SK-N-MC (cell line): ENCODE measurements around the gene ADRB1.
A peak's percentile ranks its signal among the peaks of the same experiment; 100 is the strongest.

Source experiments
- DNase-seq: peaks from one replicate; pipeline ENCODE4 v3.0.0-alpha.2; 2011; ENCODE audit warnings: low read depth, low spot score
- H3K27ac ChIP-seq: fragments of 200-600 bp; sonication (generic); 2 replicates; pipeline ENCODE4 v1.5.1; 2016; ENCODE audit warnings: mixed run types
- H3K36me3 ChIP-seq: fragments of 200-600 bp; sonication (generic); 2 replicates; pipeline ENCODE4 v1.6.1; 2017; ENCODE audit warnings: antibody characterized with exemption, low read length, mixed read lengths; ENCODE audit not compliant: insufficient read depth
- H3K4me3 ChIP-seq: fragments of 200-600 bp; sonication (generic); 2 replicates; pipeline ENCODE4 v1.5.1; 2016
- H3K9ac ChIP-seq: fragments of 200-600 bp; sonication (generic); 2 replicates; pipeline ENCODE4 v1.8.0; 2017; ENCODE audit warnings: mixed run types, mixed read lengths; ENCODE audit not compliant: insufficient read length
- H3K9me3 ChIP-seq: fragments of 200-600 bp; sonication (generic); 2 replicates; pipeline ENCODE4 v1.6.1; 2017; ENCODE audit warnings: low read depth, mild to moderate bottlenecking, antibody characterized with exemption, low read length, moderate library complexity, mixed read lengths
- EZH2 ChIP-seq: fragments of 200-600 bp; sonication (generic); IDR thresholded peaks from one replicate; pipeline ENCODE4 v1.6.1; 2017; ENCODE audit warnings: antibody characterized with exemption
- FOXP2 ChIP-seq: optimal IDR thresholded peaks from 2 replicates; pipeline ENCODE3; 2011; ENCODE audit warnings: mild to moderate bottlenecking, moderate library complexity; ENCODE audit not compliant: insufficient read depth; ENCODE audit errors: extremely low read length, control extremely low read depth
- POLR2AphosphoS5 ChIP-seq: IDR thresholded peaks from 2 replicates; pipeline ENCODE4 v1.6.1; 2012; ENCODE audit warnings: mild to moderate bottlenecking, low read depth, low read length, borderline replicate concordance

ADRB1 gene

GRCh38 chr10:114070710-114071109 lies 27.0 kb downstream of the ADRB1 start:
- peak overlapping the region; percentile 93 for H3K27ac ChIP-seq
- no peak overlapping the region for H3K9ac ChIP-seq
- no peak for TF ChIP-seq EZH2
- TF ChIP-seq POLR2AphosphoS5 = no peak
- no peak for TF ChIP-seq FOXP2
- H3K36me3 ChIP-seq = no peaks in the 10 kb centered on the region
- DNase-seq = peak; percentile 88
- no peaks in the 10 kb centered on the region for H3K9me3 ChIP-seq
- H3K4me3 ChIP-seq = peak overlapping the region; percentile 62

GRCh38 chr10:114071178-114071577 lies 27.5 kb downstream of the ADRB1 start:
- peak overlapping the region; percentile 33 for H3K9ac ChIP-seq
- H3K36me3 ChIP-seq = no peaks in the 10 kb centered on the region
- TF ChIP-seq EZH2 (no peak), FOXP2 (peak; percentile 29)
- H3K4me3 ChIP-seq = peak overlapping the region; percentile 62
- H3K9me3 ChIP-seq = no peaks in the 10 kb centered on the region
- no peak for DNase-seq
- H3K27ac ChIP-seq = peak overlapping the region; percentile 93

GRCh38 chr10:114073395-114074186 lies 29.9 kb downstream of the ADRB1 start:
- Histone ChIP-seq H3K9ac (no peak overlapping the region), H3K36me3 (no peaks in the 10 kb centered on the region), H3K27ac (no peak overlapping the region), H3K4me3 (no peak overlapping the region), H3K9me3 (no peaks in the 10 kb centered on the region)
- no peak for TF ChIP-seq EZH2
- no peak for TF ChIP-seq FOXP2
- no peak for TF ChIP-seq POLR2AphosphoS5
- no peak for DNase-seq

GRCh38 chr10:114075093-114075492 lies 31.4 kb downstream of the ADRB1 start:
- TF ChIP-seq POLR2AphosphoS5 (no peak), EZH2 (no peak), FOXP2 (no peak)
- no peak for DNase-seq
- Histone ChIP-seq H3K9ac (no peak overlapping the region), H3K27ac (no peak overlapping the region), H3K36me3 (no peaks in the 10 kb centered on the region), H3K4me3 (no peak overlapping the region), H3K9me3 (no peaks in the 10 kb centered on the region)

- H3K9me3 ChIP-seq = no peaks in the 10 kb centered on the region
- no peak overlapping the region for H3K27ac ChIP-seq
- H3K9ac ChIP-seq = no peak overlapping the region
- H3K4me3 ChIP-seq = no peak overlapping the region
- DNase-seq = no peak
- TF ChIP-seq EZH2 = no peak
- TF ChIP-seq POLR2AphosphoS5 = no peak
- TF ChIP-seq FOXP2 = no peak
- H3K36me3 ChIP-seq = no peaks in the 10 kb centered on the region
Observed at GRCh38 chr10:114077347-114077746, 33.7 kb downstream of the ADRB1 start.

- H3K9ac ChIP-seq = no peak overlapping the region
- no peaks in the 10 kb centered on the region for H3K36me3 ChIP-seq
- TF ChIP-seq POLR2AphosphoS5 (no peak), FOXP2 (no peak)
Observed at GRCh38 chr10:114077815-114078219, 34.2 kb downstream of the ADRB1 start.

GRCh38 chr10:114078346-114078745 lies 34.7 kb downstream of the ADRB1 start:
- no peak for DNase-seq
- TF ChIP-seq EZH2 (no peak), POLR2AphosphoS5 (no peak), FOXP2 (no peak)
- H3K4me3 ChIP-seq = no peak overlapping the region
- H3K9ac ChIP-seq = no peak overlapping the region
- no peaks in the 10 kb centered on the region for H3K9me3 ChIP-seq
- H3K27ac ChIP-seq = no peak overlapping the region
- H3K36me3 ChIP-seq = no peaks in the 10 kb centered on the region

More at GRCh38 chr10:114077815-114078219, 34.2 kb downstream of the ADRB1 start:
- DNase-seq = no peak
- Histone ChIP-seq H3K9me3 (no peaks in the 10 kb centered on the region), H3K27ac (no peak overlapping the region), H3K4me3 (no peak overlapping the region)

GRCh38 chr10:114079421-114079820 lies 35.8 kb downstream of the ADRB1 start:
- no peaks in the 10 kb centered on the region for H3K9me3 ChIP-seq
- no peak for TF ChIP-seq EZH2
- no peak for TF ChIP-seq FOXP2
- no peak for TF ChIP-seq POLR2AphosphoS5
- no peak overlapping the region for H3K27ac ChIP-seq
- no peak overlapping the region for H3K4me3 ChIP-seq
- no peaks in the 10 kb centered on the region for H3K36me3 ChIP-seq
- no peak overlapping the region for H3K9ac ChIP-seq
- DNase-seq = no peak

GRCh38 chr10:114081911-114082583 lies 38.4 kb downstream of the ADRB1 start:
- Histone ChIP-seq H3K9ac (no peak overlapping the region), H3K27ac (no peak overlapping the region), H3K9me3 (no peaks in the 10 kb centered on the region), H3K4me3 (no peak overlapping the region), H3K36me3 (no peaks in the 10 kb centered on the region)
- TF ChIP-seq FOXP2 (no peak), POLR2AphosphoS5 (no peak), EZH2 (no peak)
- no peak for DNase-seq
